SK-N-SH treated with all-trans-retinoic acid at 6 μM for 48 hours (cell line): Measurements from ENCODE around the gene MUC2.

Experiments
- BACH2 ChIP-seq: fragments of 250-450 bp; sonication (Bioruptor Pico); IDR thresholded peaks from 2 replicates; pipeline ENCODE4 v1.9.0; 2021; ENCODE audit warnings: mild to moderate bottlenecking, borderline replicate concordance
- CREB5 ChIP-seq: fragments of 250-450 bp; sonication (Bioruptor Pico); IDR thresholded peaks from 2 replicates; pipeline ENCODE4 v1.5.1; 2020; ENCODE audit warnings: low read depth, mild to moderate bottlenecking, moderate library complexity
- CSRNP3 ChIP-seq: fragments of 250-450 bp; sonication (Bioruptor Pico); IDR thresholded peaks from 2 replicates; pipeline ENCODE4 v1.5.1; 2021; ENCODE audit warnings: mild to moderate bottlenecking, moderate library complexity
- ISL1 ChIP-seq: fragments of 250-450 bp; sonication (Bioruptor Pico); IDR thresholded peaks from 2 replicates; pipeline ENCODE4 v2.1.2; 2022; ENCODE audit warnings: mild to moderate bottlenecking, moderate library complexity
- RARB ChIP-seq: fragments of 250-450 bp; sonication (Bioruptor Pico); IDR thresholded peaks from 2 replicates; pipeline ENCODE4 v1.8.0; 2021; ENCODE audit warnings: mild to moderate bottlenecking, moderate library complexity
- SNAI2 ChIP-seq: fragments of 250-450 bp; sonication (Bioruptor Pico); IDR thresholded peaks from 2 replicates; pipeline ENCODE4 v1.5.0; 2020; ENCODE audit warnings: mild to moderate bottlenecking, moderate library complexity
- ZFP3 ChIP-seq: fragments of 250-450 bp; sonication (Bioruptor Pico); IDR thresholded peaks from 2 replicates; pipeline ENCODE4 v1.5.0; 2020; ENCODE audit warnings: mild to moderate bottlenecking, moderate library complexity
- ZFP30 ChIP-seq: fragments of 450-650 bp; formaldehyde crosslinking; IDR thresholded peaks from 2 replicates; pipeline ENCODE4 v1.5.0; 2022; ENCODE audit warnings: mild to moderate bottlenecking, moderate library complexity
- ZNF70 ChIP-seq: fragments of 450-650 bp; formaldehyde crosslinking; IDR thresholded peaks from 2 replicates; pipeline ENCODE4 v1.5.0; 2020; ENCODE audit warnings: mild to moderate bottlenecking, moderate library complexity
- TF ChIP-seq, protein P1 (sequence below): fragments of 250-450 bp; sonication (Bioruptor Pico); IDR thresholded peaks from 2 replicates; pipeline ENCODE4 v1.8.0; 2020; ENCODE audit warnings: mild to moderate bottlenecking, moderate library complexity, borderline replicate concordance

GRCh38 chr11:1109918-1110705, 35.4 kb downstream of the MUC2 start:
- TF ChIP-seq SNAI2 (CRISPR knock-in tag) = no peak
- no peak for TF ChIP-seq RARB
- TF ChIP-seq, protein P1, sequence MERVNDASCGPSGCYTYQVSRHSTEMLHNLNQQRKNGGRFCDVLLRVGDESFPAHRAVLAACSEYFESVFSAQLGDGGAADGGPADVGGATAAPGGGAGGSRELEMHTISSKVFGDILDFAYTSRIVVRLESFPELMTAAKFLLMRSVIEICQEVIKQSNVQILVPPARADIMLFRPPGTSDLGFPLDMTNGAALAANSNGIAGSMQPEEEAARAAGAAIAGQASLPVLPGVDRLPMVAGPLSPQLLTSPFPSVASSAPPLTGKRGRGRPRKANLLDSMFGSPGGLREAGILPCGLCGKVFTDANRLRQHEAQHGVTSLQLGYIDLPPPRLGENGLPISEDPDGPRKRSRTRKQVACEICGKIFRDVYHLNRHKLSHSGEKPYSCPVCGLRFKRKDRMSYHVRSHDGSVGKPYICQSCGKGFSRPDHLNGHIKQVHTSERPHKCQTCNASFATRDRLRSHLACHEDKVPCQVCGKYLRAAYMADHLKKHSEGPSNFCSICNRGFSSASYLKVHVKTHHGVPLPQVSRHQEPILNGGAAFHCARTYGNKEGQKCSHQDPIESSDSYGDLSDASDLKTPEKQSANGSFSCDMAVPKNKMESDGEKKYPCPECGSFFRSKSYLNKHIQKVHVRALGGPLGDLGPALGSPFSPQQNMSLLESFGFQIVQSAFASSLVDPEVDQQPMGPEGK (CRISPR knock-in tag) = no peak
- no peak for TF ChIP-seq CSRNP3 (CRISPR knock-in tag)
- TF ChIP-seq ZFP3 (CRISPR knock-in tag) = no peak
- TF ChIP-seq BACH2 (CRISPR knock-in tag) = no peak
- no peak for TF ChIP-seq CREB5 (CRISPR knock-in tag)
- no peak for TF ChIP-seq ZFP30 (CRISPR knock-in tag)
- TF ChIP-seq ISL1 (CRISPR knock-in tag) = no peak
- no peak for TF ChIP-seq ZNF70 (CRISPR knock-in tag)
